Raji (cell line): Measurements from ENCODE around the gene R3HDM2.

ENCODE experiments used
- POLR2A ChIP-seq: IDR thresholded peaks from 2 replicates; pipeline ENCODE4 v1.6.1; 2011; ENCODE audit warnings: low read depth, low read length, control low read depth; ENCODE audit not compliant: insufficient read depth

Gene R3HDM2

DNA sequence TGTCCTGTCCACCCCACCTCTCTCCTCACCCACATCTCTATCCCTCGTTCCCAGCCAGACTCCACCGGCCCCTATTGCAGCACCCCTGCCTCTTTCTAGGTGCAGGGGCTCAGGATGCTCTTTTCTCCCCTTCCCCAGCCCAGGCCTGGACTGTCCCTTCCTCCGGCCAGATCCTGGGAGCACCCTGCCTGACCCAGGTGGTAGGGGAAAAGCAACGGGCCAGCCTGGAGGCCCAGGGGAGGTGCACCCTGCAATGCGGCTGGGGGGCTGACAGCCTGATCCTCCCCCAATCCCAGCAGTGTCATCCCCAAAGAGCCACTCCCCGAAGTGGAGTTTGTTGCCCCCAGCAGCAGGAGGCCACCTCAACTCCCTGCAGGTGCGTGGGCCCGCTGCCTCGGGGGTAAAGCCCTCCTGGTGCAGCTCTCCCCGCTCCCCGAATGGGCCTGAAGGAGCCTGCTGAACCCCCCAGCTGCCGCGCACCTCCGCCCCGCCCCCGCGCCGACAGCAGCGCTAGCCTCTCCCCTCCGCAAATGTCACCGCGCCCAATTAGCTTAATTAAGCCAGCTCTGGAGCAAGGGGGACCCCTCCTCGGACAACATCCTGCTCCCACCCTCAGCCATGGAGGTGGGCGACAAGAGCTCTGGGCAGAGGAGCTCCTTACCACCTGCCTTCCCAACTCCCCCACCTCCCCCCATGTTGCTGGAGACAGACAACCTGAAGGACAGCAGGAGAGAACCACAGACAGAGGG, 209.5 kb downstream of the R3HDM2 start:
- no peak for TF ChIP-seq POLR2A

DNA sequence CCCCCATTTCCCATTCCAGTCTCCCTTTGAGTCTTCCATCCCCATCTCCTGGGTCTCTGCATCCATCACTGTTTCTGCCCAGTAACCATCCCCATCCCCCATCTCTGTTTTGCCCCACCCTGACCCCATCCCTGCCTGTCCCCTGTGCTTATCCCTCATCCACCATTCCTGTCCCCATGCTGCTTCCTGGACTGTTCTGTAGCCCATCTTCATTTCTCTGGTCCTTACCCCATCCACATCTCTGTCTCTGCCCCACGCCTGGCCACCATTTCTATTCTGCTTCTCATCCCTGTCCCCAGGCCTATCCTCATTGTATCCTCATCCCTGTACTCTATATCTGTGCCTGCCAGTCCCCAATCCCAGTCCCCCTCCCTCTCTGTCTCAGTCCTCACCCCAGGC, 210.1 kb downstream of the R3HDM2 start:
- no peak for TF ChIP-seq POLR2A

DNA sequence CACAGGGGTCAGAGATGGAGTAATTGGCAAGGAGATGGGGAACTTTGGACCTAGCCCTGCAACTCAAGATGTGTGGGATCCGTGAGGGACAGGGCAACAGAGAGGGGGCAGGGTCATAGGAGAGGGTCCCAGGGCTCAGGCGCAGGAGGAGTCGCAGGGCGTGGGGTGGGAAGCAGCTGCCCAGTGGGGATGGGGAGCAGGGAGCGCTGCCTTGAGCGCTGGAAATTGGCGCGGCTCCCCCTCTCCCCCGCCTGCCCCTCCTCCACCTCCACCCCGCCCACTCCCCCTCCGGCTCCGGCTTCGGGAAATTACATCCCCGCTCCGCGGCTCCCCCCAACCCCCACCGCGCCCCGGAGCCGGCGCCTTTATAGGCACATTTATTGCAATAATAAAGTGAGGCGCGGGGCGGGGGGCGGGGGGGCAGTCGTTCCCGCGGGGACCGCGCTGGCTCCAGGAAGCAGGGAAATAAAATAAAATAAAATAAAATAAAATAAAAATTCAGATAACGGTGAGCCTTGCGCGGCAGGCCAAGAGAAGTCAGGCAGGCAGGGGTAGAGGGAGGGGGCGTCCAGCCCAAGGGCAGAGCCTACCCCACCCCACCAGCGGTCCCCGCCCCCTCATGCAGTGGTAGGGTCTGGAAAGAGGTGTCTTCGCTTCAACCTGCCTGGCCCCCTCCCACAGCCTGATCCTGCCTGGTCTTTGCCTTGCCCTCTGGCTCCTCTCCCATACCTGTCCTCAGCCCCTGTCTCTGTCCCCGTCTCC, 210.7 kb downstream of the R3HDM2 start:
- no peak for TF ChIP-seq POLR2A

DNA sequence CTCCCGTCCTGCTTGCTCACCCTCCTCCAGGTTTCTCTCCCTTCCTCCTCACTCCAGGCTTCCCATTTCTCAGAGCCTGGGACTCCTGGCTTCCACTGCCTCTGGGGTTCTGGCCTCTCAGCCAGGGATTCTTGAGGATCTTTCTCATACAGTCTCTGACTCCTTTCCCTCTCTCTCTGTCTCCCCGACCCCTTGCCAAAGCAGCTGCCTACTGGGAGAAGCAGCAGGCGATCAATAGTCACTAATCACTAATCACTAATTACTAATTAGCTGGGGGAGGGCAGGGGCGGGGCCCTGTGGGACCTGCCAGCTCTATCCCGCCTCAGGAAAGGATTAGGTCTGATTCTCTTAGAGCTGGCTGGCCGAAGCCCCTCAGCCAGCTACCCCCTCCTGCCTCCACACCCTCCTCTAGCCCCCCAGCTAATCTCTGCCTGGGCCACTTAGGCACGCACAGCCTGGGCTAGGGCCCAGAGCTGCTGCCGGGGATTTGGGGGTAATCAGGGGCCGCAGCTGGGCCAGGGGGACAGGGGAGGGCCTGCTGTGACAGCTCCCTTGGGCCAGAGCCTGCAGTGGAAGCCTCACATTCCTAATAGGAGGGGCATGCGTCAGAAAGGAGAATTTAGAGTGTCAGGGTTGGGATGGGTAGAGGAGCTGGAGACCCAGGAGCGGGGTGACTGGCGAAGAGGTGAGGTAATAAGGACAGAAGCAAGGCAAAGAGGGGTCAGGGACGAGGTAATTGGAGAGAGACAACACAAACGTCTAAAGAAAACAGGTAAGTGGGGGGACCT, 211.4 kb downstream of the R3HDM2 start:
- TF ChIP-seq POLR2A = no peak

- TF ChIP-seq POLR2A = no peak
Measured at GRCh38 chr12:57218030-57218853, 212.6 kb downstream of the R3HDM2 start.

- no peak for TF ChIP-seq POLR2A
Measured at GRCh38 chr12:57216921-57217879, 213.6 kb downstream of the R3HDM2 start.

DNA sequence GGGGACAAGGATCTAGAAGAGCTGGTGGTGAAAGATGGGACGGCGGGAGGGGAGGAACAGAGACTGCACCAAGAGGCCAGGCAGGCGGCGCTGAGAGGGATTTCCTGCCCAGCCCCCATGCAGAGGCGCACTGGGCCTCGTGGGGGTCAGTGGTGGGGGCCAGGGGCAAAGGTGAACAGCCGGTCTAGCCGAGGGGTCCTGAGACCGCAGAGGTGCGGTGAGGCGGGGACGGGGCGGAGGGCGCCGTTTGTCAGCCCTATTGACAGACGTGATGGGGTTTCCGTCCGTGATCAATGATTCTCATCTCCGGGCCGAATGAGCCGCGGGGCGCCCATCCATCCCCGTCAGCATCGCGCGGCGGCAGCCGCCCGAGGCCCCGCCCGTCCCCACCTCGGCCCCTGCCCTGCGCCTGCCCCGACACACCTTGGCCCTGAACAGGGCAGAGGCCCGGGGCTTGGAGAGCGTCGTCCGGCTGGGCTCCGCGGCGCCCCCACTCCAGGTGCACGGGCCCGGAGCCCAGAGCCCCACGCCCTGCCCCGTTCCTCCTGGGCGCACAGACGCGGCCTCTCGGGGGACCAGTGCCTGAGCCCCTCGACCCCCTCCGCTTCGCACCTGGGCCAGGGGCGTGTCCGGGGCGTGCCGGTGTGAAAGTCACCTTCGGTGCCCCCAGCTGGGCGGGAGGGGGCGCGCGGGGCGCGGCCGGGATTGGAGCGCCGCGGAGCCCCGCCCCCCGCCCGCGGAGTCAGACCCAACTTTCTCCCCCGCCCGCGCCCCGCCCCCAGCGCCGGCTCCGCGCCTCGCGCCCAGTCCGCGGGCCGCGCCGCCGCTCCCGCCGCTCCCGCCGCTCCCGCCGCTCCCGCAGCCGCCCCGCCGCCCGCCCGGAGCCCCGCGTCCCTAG, 214.6 kb downstream of the R3HDM2 start, which contains the start of gene NXPH4:
Gene NXPH4, plus strand, starts transcription at position 781 of the 898 bp plus-strand sequence. CDS start 176 bp downstream, outside the sequence.
- no peak for TF ChIP-seq POLR2A

- TF ChIP-seq POLR2A = no peak
Measured at GRCh38 chr12:57215668-57216013, 215.2 kb downstream of the R3HDM2 start.

- TF ChIP-seq POLR2A = no peak
Measured at GRCh38 chr12:57215065-57215464, 215.8 kb downstream of the R3HDM2 start.

DNA sequence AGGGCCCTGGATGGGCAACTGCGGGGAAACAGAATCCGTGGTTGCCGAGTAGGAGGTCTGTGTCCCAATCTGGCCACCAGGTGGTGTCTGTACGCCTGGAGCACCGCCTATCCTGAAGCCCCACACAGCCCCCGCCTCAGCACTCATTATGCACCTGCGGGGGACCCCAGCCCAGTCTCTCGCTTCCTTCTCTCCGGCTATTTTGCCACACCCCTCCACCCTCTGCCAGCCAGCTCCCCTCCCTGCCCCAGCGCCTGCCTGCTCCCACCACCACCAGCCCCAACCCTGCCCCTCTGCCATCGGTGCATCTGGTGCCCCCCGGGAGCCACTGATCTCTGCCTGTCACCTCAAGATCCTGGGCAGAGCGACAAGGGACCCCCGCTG, 216.5 kb downstream of the R3HDM2 start:
- TF ChIP-seq POLR2A = no peak

DNA sequence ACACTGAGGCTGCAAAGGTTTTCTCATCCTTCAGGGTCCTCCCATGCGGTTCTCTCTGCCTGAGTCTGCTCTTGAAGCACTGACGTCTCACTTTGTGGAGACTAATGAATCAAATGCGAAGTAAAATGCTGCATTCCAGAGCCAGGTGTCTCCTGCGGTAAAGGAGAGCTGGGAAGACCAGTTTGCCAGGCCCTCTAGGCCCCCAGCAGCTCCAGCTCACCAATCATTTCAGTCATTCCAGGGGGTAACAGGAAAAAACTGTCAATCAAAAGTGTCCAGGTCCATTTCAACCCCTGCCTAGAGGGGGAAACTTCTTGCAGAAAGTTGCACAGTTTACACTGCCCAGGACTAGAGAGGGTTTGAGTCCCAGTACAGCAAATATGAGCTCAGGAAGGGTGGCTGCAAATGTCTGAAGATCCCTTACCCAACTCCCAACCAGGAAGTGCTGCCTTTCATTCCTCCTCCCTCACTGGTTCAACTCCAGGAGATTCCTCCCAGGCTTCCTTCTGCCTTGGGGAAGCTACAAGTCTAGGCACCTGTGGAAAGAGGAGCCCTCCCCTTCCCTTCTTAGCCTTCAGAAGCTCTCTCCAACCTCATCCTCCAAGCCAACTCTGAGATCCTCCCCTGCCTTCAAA, 217.0 kb downstream of the R3HDM2 start:
- TF ChIP-seq POLR2A = no peak

- TF ChIP-seq POLR2A = 0 out of 2 replicates have a peak, but pooled peaks have one; percentile 32
Measured at GRCh38 chr12:57213058-57213715, 217.7 kb downstream of the R3HDM2 start.
